Right atrium auricular region (tissue), 2 donors: Measurements from ENCODE around the gene PGM1. TPM values are rescaled to one million over a fixed set of nuclear protein-coding genes. Genes with fewer than 3 reads are reported as not detected.

Source experiments
- DNase-seq: peaks from one replicate; pipeline ENCODE4 v3.0.0-alpha.2; 2019; ENCODE audit warnings: low spot score
- H3K27ac ChIP-seq, 2 donors: fragments of 200-600 bp; sonication (generic); 1 replicate in 1 of 2; 2 replicates in 1 of 2; pipeline ENCODE4 v1.5.1; 2016 to 2019
- H3K27me3 ChIP-seq, 2 donors: fragments of 200-600 bp; sonication (generic); one replicate each; pipeline versions ENCODE4 v1.5.1 to v1.6.0; 2017 to 2019
- H3K36me3 ChIP-seq: fragments of 200-600 bp; sonication (generic); one replicate; pipeline ENCODE4 v1.5.1; 2016
- H3K4me1 ChIP-seq, 2 donors: fragments of 200-600 bp; sonication (generic); one replicate each; pipeline versions ENCODE4 v1.5.1 to v1.6.0; 2017 to 2019
- H3K4me3 ChIP-seq, 2 donors: fragments of 200-600 bp; sonication (generic); 1 replicate in 1 of 2; 2 replicates in 1 of 2; pipeline ENCODE4 v1.5.1; 2017 to 2019; ENCODE audit warnings: mild to moderate bottlenecking in 1 of 2, moderate library complexity in 1 of 2
- H3K9me3 ChIP-seq, 2 donors: fragments of 200-600 bp; sonication (generic); one replicate each; pipeline ENCODE4 v1.5.1; 2019
- total RNA-seq, 2 donors: library from RNA; depleted of rRNA; stranded (reverse); fragments of >200 nt; gene quantifications; one replicate each; pipeline ENCODE4 v1.1.0, GENCODE V29; 2016
- TF ChIP-seq, protein P1 (sequence below), 2 donors: fragments of 200-600 bp; sonication (generic); IDR thresholded peaks; one replicate each; pipeline ENCODE4 v1.5.1; 2019; ENCODE audit warnings: antibody characterized with exemption in 2 of 2

Gene PGM1
- total RNA-seq, 2 donors from 2014 or later: 171 to 258 TPM

DNA sequence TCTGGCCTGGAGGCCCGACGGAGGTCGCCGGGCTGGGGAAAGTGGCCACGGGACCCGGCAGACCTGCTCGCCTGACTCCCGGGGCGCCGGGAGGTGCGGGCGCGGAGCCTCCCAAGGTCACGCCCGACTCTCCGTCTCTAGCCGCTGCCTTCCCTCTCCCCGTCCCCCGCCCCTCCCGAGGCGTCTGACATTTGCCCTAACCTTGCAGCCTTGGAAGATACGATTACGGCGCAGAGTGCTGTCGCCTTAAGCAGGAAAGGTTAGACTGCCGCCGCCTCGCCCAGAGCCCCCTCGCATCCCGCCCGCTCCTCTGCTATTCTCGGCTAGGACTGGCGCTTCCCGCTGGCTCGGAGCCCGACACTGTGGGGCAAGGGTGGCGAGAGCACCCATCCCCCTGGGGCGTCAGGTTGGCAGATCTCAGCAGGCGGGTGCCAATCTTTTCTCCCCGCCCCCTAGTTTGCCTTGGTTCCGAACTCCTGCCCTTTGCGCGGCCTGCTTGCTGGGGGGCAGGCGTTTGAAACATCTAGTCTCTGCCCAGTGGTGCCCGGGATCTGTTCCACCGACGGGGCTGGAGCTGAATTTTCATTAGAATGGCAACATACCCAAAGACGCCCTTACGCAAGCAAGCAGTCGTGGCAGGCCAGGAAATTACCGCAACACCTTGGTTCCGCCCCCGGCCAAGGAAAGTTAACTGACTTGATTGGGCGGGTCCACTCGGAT, 835 bp downstream of the PGM1 start:
- peak overlapping the region; percentile 95 to 96 for H3K27ac ChIP-seq
- H3K4me3 ChIP-seq: peak overlapping the region; percentile 70 to 82
- TF ChIP-seq, protein P1, sequence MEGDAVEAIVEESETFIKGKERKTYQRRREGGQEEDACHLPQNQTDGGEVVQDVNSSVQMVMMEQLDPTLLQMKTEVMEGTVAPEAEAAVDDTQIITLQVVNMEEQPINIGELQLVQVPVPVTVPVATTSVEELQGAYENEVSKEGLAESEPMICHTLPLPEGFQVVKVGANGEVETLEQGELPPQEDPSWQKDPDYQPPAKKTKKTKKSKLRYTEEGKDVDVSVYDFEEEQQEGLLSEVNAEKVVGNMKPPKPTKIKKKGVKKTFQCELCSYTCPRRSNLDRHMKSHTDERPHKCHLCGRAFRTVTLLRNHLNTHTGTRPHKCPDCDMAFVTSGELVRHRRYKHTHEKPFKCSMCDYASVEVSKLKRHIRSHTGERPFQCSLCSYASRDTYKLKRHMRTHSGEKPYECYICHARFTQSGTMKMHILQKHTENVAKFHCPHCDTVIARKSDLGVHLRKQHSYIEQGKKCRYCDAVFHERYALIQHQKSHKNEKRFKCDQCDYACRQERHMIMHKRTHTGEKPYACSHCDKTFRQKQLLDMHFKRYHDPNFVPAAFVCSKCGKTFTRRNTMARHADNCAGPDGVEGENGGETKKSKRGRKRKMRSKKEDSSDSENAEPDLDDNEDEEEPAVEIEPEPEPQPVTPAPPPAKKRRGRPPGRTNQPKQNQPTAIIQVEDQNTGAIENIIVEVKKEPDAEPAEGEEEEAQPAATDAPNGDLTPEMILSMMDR (IDR thresholded peaks at IDR 0.05): no peak
- DNase-seq: peak; percentile 73
- H3K4me1 ChIP-seq: peaks cover 0 to 11% of the 10 kb centered on the region in 2 donors
- H3K36me3 ChIP-seq: no peaks in the 10 kb centered on the region
- no peaks in the 10 kb centered on the region for H3K9me3 ChIP-seq
- no peaks in the 10 kb centered on the region for H3K27me3 ChIP-seq

DNA sequence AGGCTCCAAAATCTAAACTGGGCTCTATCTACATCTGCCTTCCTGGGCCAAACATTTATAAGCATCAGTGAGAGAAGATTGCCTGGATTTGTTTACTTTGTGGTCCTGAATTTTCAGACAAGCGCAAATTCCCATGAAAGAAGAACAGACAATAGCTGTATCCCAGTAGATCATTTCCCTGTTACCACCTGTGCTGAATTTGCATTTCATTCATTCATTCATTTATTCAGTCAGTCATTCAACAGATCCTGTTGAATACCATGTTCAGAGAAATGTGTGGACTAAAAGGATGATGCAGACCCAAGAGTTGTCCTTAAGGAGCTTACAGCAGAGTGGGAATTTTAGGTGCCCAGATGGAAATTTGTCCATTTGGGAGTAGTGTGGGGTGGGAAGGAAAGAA, 2.2 kb downstream of the PGM1 start:
- no peak for DNase-seq
- TF ChIP-seq, protein P1 (IDR thresholded peaks at IDR 0.05): no peak
- H3K4me3 ChIP-seq: no peak overlapping the region
- no peaks in the 10 kb centered on the region for H3K36me3 ChIP-seq
- no peaks in the 10 kb centered on the region for H3K9me3 ChIP-seq
- H3K27me3 ChIP-seq: no peaks in the 10 kb centered on the region
- no peak overlapping the region for H3K27ac ChIP-seq
- H3K4me1 ChIP-seq: peaks cover 0 to 11% of the 10 kb centered on the region in 2 donors

DNA sequence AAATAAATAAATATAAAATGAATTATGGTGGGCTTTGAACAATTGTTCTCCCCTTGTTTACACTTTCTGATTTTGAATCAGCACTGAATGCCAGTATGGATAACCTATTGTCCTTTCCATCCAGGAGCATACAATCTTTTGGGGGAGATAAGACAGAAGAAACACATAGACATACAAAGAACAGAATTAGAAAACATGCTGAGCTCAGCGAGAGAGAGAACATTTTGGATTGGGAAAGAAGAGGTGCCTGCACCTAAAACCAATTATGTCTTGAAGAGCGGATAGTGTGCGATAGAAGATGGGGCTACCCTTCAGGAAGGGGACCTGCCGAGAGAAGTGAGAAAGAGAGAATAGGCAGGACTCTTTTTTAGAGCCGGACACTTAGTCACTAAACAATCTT, 6.6 kb downstream of the PGM1 start:
- Histone ChIP-seq H3K4me1 (peaks cover 0 to 5% of the 10 kb centered on the region in 2 donors), H3K36me3 (no peaks in the 10 kb centered on the region), H3K4me3 (no peak overlapping the region), H3K27me3 (no peaks in the 10 kb centered on the region), H3K27ac (no peak overlapping the region), H3K9me3 (no peaks in the 10 kb centered on the region)
- TF ChIP-seq, protein P1 (IDR thresholded peaks at IDR 0.05): no peak
- no peak for DNase-seq

DNA sequence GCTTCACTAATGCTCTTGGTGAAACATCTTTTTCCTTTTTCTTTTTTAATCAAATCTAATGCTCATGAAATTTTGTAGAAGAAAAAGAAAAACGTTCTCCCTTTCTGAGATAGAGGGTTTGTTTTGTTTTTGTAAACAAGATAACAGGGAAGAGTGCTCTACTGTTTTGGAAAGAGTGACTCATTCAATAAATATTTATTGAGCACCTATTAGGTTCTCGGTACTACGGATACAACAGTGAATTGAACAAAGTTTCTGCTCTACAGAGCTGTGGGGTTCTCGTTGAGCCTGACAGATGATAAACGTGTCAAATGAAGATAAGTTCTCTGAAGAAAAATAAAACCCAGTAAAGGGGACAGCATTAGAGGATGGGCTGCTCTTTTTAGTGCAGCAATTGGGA, 7.0 kb downstream of the PGM1 start:
- peaks cover 0 to 5% of the 10 kb centered on the region in 2 donors for H3K4me1 ChIP-seq
- no peaks in the 10 kb centered on the region for H3K27me3 ChIP-seq
- no peak overlapping the region for H3K4me3 ChIP-seq
- no peaks in the 10 kb centered on the region for H3K9me3 ChIP-seq
- H3K36me3 ChIP-seq: no peaks in the 10 kb centered on the region
- DNase-seq: no peak
- TF ChIP-seq, protein P1 (IDR thresholded peaks at IDR 0.05): no peak
- no peak overlapping the region for H3K27ac ChIP-seq

DNA sequence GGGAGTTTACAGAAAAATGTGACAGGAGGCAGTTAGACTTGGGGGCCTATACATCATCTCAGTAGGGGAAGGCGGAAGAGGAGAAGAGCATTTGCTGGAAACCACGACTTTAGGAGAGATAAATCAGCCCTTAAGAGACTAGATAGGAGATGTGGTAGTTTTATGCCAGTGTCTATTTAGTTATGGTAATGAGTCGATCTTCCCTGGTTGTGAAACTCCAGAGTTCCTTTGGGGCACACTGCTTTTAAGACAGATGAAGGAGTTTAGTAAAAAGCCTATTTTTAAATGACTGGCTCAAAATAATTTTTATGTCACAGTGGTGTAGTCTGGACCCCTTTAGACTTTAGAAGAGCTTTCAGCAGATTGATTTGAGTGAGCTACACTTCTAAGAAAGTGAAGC, 7.8 kb downstream of the PGM1 start:
- DNase-seq: no peak
- Histone ChIP-seq H3K9me3 (no peaks in the 10 kb centered on the region), H3K4me1 (peaks cover 0 to 5% of the 10 kb centered on the region in 2 donors), H3K27ac (no peak overlapping the region), H3K36me3 (no peaks in the 10 kb centered on the region), H3K27me3 (no peaks in the 10 kb centered on the region), H3K4me3 (no peak overlapping the region)
- TF ChIP-seq, protein P1 (IDR thresholded peaks at IDR 0.05): no peak

DNA sequence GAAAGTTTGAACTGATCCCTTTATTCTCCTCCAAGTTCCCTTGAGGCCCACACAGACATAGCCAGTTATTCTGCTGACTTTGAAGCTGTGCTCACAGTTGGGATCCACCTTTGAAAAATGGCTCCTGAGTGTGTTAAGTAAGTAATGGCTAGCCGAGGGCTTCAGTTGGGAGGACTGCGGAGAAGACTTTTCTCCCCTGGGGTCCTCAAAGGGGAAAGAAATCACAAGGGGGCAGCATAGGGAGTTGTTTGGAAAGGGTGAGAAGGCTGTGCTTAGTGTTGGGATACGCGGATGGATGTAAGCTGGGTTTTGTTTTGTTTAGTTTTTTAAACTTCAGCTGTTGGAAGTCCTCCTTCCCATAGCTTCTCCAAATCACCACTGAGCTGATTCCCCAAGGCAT, 8.3 kb downstream of the PGM1 start:
- DNase-seq: no peak
- H3K4me3 ChIP-seq: no peak overlapping the region
- no peak overlapping the region for H3K27ac ChIP-seq
- peaks cover 0 to 5% of the 10 kb centered on the region in 2 donors for H3K4me1 ChIP-seq
- no peaks in the 10 kb centered on the region for H3K27me3 ChIP-seq
- TF ChIP-seq, protein P1 (IDR thresholded peaks at IDR 0.05): no peak
- no peaks in the 10 kb centered on the region for H3K36me3 ChIP-seq
- no peaks in the 10 kb centered on the region for H3K9me3 ChIP-seq
